ENCODE data around the gene ASXL1.
"Not testable (repeated sequence)": the region's sequence is repeated elsewhere in the genome, so short reads cannot be mapped to it uniquely, and the experiment has no call there.

Gene ASXL1

DNA sequence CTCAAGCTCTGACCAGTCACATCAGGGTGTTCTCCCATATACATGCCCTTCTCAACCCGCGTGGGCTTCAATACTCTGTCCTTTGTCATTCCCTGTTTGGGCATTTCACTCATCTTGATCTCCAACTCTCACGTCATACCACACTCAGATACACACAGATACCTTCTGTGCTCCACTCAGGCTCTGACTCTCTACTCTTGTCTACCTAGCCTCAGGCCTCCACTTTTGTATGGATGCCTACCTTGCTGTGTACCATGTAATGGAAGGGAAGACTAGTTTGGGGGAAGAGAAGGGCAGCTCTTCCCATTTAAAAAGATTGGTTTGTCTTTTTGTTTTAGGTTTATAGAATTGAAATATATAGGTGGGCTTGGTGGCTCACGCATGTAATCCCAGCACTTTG lies 48.6 kb downstream of the ASXL1 start:
- Histone ChIP-seq H3K4me2 (peak overlapping the region in 7 of 11 experiments; percentile 4 to 50 (median 30); a peak in 9 of 22 replicates), H3K36me3 (peaks cover 31 to 82% (median 73%) of the 10 kb centered on the region in 11 experiments), H3K27me3 (no peaks in the 10 kb centered on the region), H3K9ac (0 out of 22 replicates have a peak overlapping the region, but pooled peaks of 1 of the 11 experiments have one; percentile 21), H4K20me1 (peaks cover 30 to 99% (median 92%) of the 10 kb centered on the region in 11 experiments; a peak in 21 of 22 replicates), H3K4me3 (no peak overlapping the region), H3K4me1 (peaks cover 15 to 24% (median 21%) of the 10 kb centered on the region in 10 experiments), H3K9me3 (replicated peaks in 1 of 11) (no peaks in the 10 kb centered on the region), H3K27ac (no peak overlapping the region)
- TF ChIP-seq Cebpa-rat (IDR thresholded peaks at IDR 0.05): no peak

DNA sequence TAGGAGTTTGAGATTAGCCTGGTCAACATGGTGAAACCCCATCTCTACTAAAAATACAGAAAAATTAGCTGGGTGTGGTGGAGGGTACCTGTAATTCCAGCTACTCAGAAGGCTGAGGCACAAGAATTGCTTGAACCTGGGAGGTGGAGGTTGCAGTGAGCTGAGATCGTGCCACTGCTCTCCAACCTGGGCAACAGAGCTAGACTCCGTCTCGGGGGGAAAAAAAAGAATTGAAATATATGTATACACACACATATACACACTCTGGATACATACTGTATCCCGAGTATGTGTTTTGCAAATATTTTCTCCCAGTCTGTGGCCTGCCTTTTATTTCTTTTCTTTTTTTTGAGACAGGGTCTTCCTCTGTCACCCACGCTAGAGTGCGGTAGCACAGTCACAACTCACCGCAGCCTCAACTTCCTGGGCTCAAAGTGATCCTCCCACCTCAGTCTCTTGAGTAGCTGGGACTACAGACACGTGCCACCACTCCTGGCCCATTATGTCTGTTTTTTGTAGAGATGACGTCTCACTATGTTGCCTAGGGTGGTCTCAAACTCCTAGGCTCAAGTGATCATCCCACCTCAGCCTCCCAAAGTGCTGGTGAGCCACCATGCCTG lies 49.1 kb downstream of the ASXL1 start:
- not testable (repeated sequence) for H3K9me3 ChIP-seq (replicated peaks in 1 of 11); H3K27me3 ChIP-seq; H3K4me3 ChIP-seq
- Histone ChIP-seq H3K9ac (peak overlapping the region in 1 of 11 experiments; percentile 21; a peak in 1 of 22 replicates), H3K4me2 (peak overlapping the region in 8 of 11 experiments; percentile 4 to 50 (median 30); a peak in 12 of 22 replicates), H3K36me3 (peaks cover 26 to 80% (median 67%) of the 10 kb centered on the region in 11 experiments), H4K20me1 (peaks cover 33 to 99% (median 92%) of the 10 kb centered on the region in 11 experiments; a peak in 21 of 22 replicates), H3K27ac (peak overlapping the region in 3 of 11 experiments; percentile 12 to 28 (median 22); a peak in 1 of 22 replicates), H3K4me1 (peaks cover 20 to 29% (median 26%) of the 10 kb centered on the region in 10 experiments)

DNA sequence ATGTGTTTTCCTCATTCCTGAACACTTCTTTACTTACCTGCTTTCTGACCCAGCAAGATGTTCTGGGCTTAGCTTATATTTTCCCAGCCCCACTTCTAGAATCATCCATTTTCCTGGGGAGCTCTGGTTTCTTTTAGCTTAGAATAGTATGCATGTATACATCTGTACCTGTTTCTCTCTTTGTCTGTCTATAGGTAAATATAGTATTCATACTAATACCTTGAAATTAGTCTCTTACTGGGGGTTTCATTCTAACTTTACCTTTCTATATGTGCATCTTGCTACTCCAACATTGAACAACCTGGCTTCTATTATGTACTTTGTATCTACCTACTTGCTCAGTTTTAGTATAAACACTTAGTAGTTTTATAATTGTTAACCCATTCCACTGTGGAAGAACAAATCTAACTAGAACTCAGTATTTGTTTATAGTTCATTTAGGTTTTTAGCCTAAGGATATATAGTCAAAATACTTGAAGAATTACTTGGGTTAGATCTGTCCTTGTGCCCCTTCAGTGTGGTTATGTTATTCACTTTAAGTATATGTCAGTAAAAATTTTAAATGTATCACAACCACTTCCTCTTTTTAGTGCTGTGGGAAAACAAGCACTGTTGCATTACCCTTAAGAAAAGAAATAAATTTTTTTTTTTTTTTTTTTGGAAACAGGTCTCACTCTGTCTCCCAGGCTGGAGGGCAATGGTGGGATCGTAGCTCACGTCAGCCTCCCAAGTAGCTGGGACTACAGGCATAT lies 54.0 kb downstream of the ASXL1 start:
- no peak overlapping the region for H3K4me3 ChIP-seq
- H3K4me1 ChIP-seq: peaks cover 16 to 46% (median 25%) of the 10 kb centered on the region in 10 experiments
- no peaks in the 10 kb centered on the region for H3K9me3 ChIP-seq (replicated peaks in 1 of 11)
- no peak overlapping the region for H3K9ac ChIP-seq
- H4K20me1 ChIP-seq: peaks cover 52 to 100% (median 93%) of the 10 kb centered on the region in 11 experiments; a peak in 21 of 22 replicates
- no peak for TF ChIP-seq Cebpa-rat (IDR thresholded peaks at IDR 0.05)
- peak overlapping the region; percentile 2 to 85 (median 36); a peak in 17 of 22 replicates for H3K4me2 ChIP-seq
- H3K27ac ChIP-seq: no peak overlapping the region
- H3K36me3 ChIP-seq: peaks cover 18 to 77% (median 51%) of the 10 kb centered on the region in 11 experiments
- no peaks in the 10 kb centered on the region for H3K27me3 ChIP-seq

DNA sequence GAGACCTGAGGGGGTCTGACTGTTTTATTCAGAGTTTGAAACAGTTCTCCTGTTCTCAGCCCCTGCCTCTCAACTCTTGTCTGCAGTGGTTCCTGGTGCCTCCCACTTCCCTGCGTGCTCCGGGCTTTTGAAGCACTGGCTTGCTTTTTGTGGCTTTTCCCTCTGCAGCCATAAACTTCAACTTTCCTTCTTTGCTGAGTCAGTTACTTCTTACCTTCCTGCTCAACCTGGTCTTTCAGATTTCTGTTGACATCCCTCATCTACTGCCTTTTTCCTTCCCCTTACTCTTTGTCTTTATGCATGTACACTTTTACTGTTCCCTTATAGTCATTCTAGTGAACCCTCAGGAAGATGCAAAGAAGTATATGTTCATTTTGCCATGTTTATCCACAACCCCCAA lies 57.4 kb downstream of the ASXL1 start:
- H3K9ac ChIP-seq: no peak overlapping the region
- H3K4me3 ChIP-seq: no peak overlapping the region
- H3K9me3 ChIP-seq (replicated peaks in 1 of 11): no peaks in the 10 kb centered on the region
- H4K20me1 ChIP-seq: peaks cover 56 to 98% (median 93%) of the 10 kb centered on the region in 11 experiments; a peak in 21 of 22 replicates
- peak overlapping the region in 2 of 11 experiments; percentile 5 to 7; a peak in 2 of 22 replicates for H3K4me2 ChIP-seq
- H3K27me3 ChIP-seq: no peaks in the 10 kb centered on the region
- peaks cover 11 to 47% (median 27%) of the 10 kb centered on the region in 10 experiments for H3K4me1 ChIP-seq
- no peak for TF ChIP-seq Cebpa-rat (IDR thresholded peaks at IDR 0.05)
- no peak overlapping the region for H3K27ac ChIP-seq
- peaks cover 2 to 54% (median 25%) of the 10 kb centered on the region in 11 experiments; a peak in 19 of 22 replicates for H3K36me3 ChIP-seq

DNA sequence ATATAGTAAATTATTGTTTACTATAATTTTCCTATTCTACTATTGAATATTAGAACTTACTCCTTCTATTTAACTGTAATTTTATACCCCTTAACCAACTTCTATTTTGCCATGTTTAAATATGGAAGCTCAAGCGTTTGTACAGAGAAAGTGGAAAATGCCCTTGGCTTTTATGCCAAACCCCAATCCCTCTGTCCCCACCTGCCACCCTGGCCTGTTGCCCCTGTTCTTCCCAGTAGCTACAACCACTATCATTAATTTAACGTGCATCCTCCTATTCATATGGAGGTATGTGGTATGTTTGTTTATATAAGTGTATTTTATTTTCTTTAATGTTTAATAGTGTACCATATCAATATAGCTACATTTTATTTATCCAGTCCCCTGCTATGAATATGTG lies 58.1 kb downstream of the ASXL1 start:
- peaks cover 52 to 95% (median 88%) of the 10 kb centered on the region in 11 experiments; a peak in 21 of 22 replicates for H4K20me1 ChIP-seq
- no peak overlapping the region for H3K4me2 ChIP-seq
- no peak overlapping the region for H3K9ac ChIP-seq
- peaks cover 11 to 44% (median 25%) of the 10 kb centered on the region in 10 experiments for H3K4me1 ChIP-seq
- TF ChIP-seq Cebpa-rat (IDR thresholded peaks at IDR 0.05): no peak
- H3K9me3 ChIP-seq (replicated peaks in 1 of 11): no peaks in the 10 kb centered on the region
- H3K36me3 ChIP-seq: peaks cover 0 to 51% (median 24%) of the 10 kb centered on the region in 11 experiments; a peak in 17 of 22 replicates
- no peak overlapping the region for H3K27ac ChIP-seq
- H3K4me3 ChIP-seq: no peak overlapping the region
- no peaks in the 10 kb centered on the region for H3K27me3 ChIP-seq

DNA sequence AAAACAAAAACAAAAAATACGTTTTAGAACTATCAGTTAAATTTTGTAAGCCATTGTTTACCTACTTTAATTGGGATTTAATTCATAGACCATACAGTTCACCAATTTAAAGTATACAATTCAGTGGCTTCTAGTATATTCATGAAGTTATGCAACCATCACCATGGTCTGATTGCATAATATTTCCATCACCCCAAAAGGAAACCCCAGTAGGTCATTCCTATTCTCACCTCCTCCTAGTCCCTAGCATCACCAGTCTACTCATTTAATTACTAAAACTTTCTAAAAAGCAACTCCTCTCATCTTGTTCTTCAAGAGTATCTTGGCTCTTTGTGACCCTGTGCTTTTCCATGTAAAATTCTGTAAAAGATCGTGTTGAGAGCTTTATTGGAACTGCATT lies 60.2 kb downstream of the ASXL1 start:
- H3K27me3 ChIP-seq: no peaks in the 10 kb centered on the region
- no peak overlapping the region for H3K27ac ChIP-seq
- TF ChIP-seq Cebpa-rat (IDR thresholded peaks at IDR 0.05): peak in 1 of 11 experiments; percentile 37; a peak in 1 of 22 replicates
- H3K36me3 ChIP-seq: peaks cover 0 to 54% (median 25%) of the 10 kb centered on the region in 11 experiments; a peak in 18 of 22 replicates
- peaks cover 0 to 23% (median 9%) of the 10 kb centered on the region in 10 experiments; a peak in 12 of 20 replicates for H3K4me1 ChIP-seq
- H3K4me2 ChIP-seq: peak overlapping the region in 2 of 11 experiments; percentile 13 to 23; a peak in 2 of 22 replicates
- H4K20me1 ChIP-seq: peaks cover 38 to 93% (median 77%) of the 10 kb centered on the region in 11 experiments; a peak in 21 of 22 replicates
- no peaks in the 10 kb centered on the region for H3K9me3 ChIP-seq (replicated peaks in 1 of 11)
- no peak overlapping the region for H3K9ac ChIP-seq
- no peak overlapping the region for H3K4me3 ChIP-seq

DNA sequence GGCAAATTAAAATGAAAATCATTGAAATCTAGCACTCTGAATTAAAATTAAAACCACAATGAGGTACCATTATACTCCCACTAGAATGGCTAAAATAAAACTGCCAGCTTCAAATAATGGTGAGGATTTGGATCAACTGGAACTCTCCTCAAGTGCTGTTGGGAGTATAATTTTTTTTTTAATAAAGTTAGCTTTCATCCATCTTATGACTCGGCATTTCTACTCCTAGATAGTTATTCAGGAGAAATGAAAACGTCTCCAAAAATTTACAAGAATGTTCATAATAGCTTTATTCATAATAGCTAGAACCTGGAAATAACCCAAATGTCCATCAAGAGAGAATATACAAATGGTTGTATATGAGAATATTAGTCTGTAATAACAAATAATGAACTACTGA lies 63.2 kb downstream of the ASXL1 start:
- Histone ChIP-seq H3K4me2 (no peak overlapping the region), H4K20me1 (peaks cover 33 to 90% (median 77%) of the 10 kb centered on the region in 11 experiments; a peak in 21 of 22 replicates), H3K27me3 (no peaks in the 10 kb centered on the region), H3K36me3 (peaks cover 0 to 65% (median 35%) of the 10 kb centered on the region in 11 experiments; a peak in 20 of 22 replicates), H3K4me1 (peaks cover 0 to 11% (median 8%) of the 10 kb centered on the region in 10 experiments; a peak in 11 of 20 replicates), H3K4me3 (no peak overlapping the region), H3K9ac (no peak overlapping the region), H3K27ac (no peak overlapping the region), H3K9me3 (replicated peaks in 1 of 11) (no peaks in the 10 kb centered on the region)
- no peak for TF ChIP-seq Cebpa-rat (IDR thresholded peaks at IDR 0.05)

DNA sequence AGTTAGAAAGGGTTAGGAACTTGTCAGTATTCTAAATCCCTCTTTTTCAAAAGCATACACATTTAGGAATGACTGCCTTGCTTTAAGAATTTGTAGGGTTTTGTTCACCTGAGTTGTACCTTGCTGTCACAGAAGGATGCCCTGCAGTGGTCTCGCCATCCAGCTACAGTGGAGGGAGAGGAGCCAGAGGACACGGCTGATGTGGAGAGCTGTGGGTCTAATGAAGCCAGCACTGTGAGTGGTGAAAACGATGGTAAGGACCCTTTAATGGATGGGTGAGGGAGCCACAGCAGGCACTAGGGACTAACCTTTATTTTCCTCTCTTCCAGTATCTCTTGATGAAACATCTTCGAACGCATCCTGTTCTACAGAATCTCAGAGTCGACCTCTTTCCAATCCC lies 69.9 kb downstream of the ASXL1 start:
- Histone ChIP-seq H3K4me2 (no peak overlapping the region), H3K9me3 (replicated peaks in 1 of 11) (no peaks in the 10 kb centered on the region), H3K4me1 (no peaks in the 10 kb centered on the region), H4K20me1 (peaks cover 50 to 95% (median 79%) of the 10 kb centered on the region in 11 experiments; a peak in 21 of 22 replicates), H3K27me3 (no peaks in the 10 kb centered on the region), H3K36me3 (peaks cover 61 to 100% (median 91%) of the 10 kb centered on the region in 11 experiments), H3K9ac (no peak overlapping the region), H3K4me3 (no peak overlapping the region), H3K27ac (no peak overlapping the region)
- no peak for TF ChIP-seq Cebpa-rat (IDR thresholded peaks at IDR 0.05)

DNA sequence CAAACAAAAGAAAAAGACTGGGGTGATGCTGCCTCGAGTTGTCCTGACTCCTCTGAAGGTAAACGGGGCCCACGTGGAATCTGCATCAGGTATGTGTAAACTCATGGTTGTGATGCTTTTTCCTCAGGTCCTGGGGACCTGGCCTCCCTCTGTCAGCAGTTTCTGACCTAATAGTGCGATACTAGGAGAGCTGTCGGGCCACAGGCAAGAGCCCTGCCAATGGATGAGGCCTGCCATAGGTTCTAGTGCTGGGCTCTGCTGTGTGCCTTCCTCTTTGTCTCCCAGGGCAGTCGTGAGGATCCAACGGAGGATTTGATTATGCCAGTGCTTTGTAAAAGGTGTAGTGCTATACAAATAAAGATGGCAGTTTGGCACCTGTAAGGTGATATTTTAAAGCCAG lies 71.2 kb downstream of the ASXL1 start:
- Histone ChIP-seq H3K36me3 (peaks cover 75 to 100% (median 91%) of the 10 kb centered on the region in 11 experiments), H3K9me3 (replicated peaks in 1 of 11) (no peaks in the 10 kb centered on the region), H3K27ac (no peak overlapping the region), H3K4me3 (no peak overlapping the region), H3K9ac (no peak overlapping the region), H3K27me3 (no peaks in the 10 kb centered on the region), H4K20me1 (peaks cover 52 to 95% (median 72%) of the 10 kb centered on the region in 11 experiments; a peak in 21 of 22 replicates), H3K4me2 (no peak overlapping the region), H3K4me1 (no peaks in the 10 kb centered on the region)
- no peak for TF ChIP-seq Cebpa-rat (IDR thresholded peaks at IDR 0.05)

All from BLaER1 treated with 17β-estradiol and CSF1 and Interleukin-3, amounts not matched to agents 10 nM and 100 nM (cell line).